Loucy (cell line): ENCODE data around the gene KRTAP1-3.

Source experiments
- H2AFZ ChIP-seq: fragments of 200-600 bp; sonication (generic); 2 replicates; pipeline ENCODE4 v1.6.0; 2016; ENCODE audit warnings: antibody characterized with exemption, mild to moderate bottlenecking, low read length, moderate library complexity
- H3F3A ChIP-seq: fragments of 200-600 bp; 2 replicates; pipeline ENCODE4 v1.6.0; 2016; ENCODE audit warnings: antibody characterized with exemption, low read depth, mild to moderate bottlenecking
- H3K27me3 ChIP-seq: fragments of 200-600 bp; sonication (generic); 2 replicates; pipeline ENCODE4 v1.6.1; 2014; ENCODE audit warnings: low read length, mild to moderate bottlenecking; ENCODE audit not compliant: insufficient read depth, poor library complexity, severe bottlenecking
- H3K36me3 ChIP-seq: fragments of 200-600 bp; sonication (generic); 2 replicates; pipeline ENCODE4 v1.6.1; 2016; ENCODE audit warnings: low read length; ENCODE audit not compliant: insufficient read depth
- H3K4me1 ChIP-seq: fragments of 200-600 bp; sonication (generic); 2 replicates; pipeline ENCODE4 v1.5.1; 2014; ENCODE audit warnings: low read length, mild to moderate bottlenecking; ENCODE audit not compliant: insufficient read depth, poor library complexity, severe bottlenecking
- H3K4me2 ChIP-seq: fragments of 200-600 bp; sonication (generic); 2 replicates; pipeline ENCODE4 v1.6.0; 2014; ENCODE audit warnings: antibody characterized with exemption, low read length, low read depth, mild to moderate bottlenecking; ENCODE audit not compliant: poor library complexity, severe bottlenecking
- H3K4me3 ChIP-seq: fragments of 200-600 bp; sonication (generic); 2 replicates; pipeline ENCODE4 v1.5.1; 2014; ENCODE audit warnings: low read length, mild to moderate bottlenecking, mixed read lengths; ENCODE audit not compliant: poor library complexity, severe bottlenecking
- H3K79me2 ChIP-seq: fragments of 200-600 bp; sonication (generic); 2 replicates; pipeline ENCODE4 v1.6.1; 2014; ENCODE audit warnings: low read length; ENCODE audit not compliant: insufficient read depth
- H3K9ac ChIP-seq: fragments of 200-600 bp; sonication (generic); 2 replicates; pipeline ENCODE4 v1.6.0; 2014; ENCODE audit warnings: mild to moderate bottlenecking, low read depth, low read length, moderate library complexity; ENCODE audit not compliant: poor library complexity, severe bottlenecking
- H3K9me2 ChIP-seq: fragments of 200-600 bp; sonication (generic); replicated peaks from 2 replicates; pipeline ENCODE4 v1.6.1; 2016; ENCODE audit warnings: low read depth, low read length, mixed read lengths
- H3K9me3 ChIP-seq: fragments of 200-600 bp; sonication (generic); 2 replicates; pipeline ENCODE4 v1.6.1; 2014; ENCODE audit warnings: mild to moderate bottlenecking, antibody characterized with exemption, low read length, low read depth; ENCODE audit not compliant: insufficient read depth
- H4K20me1 ChIP-seq: fragments of 200-600 bp; sonication (generic); 2 replicates; pipeline ENCODE4 v1.6.0; 2014; ENCODE audit warnings: antibody characterized with exemption, low read length, mild to moderate bottlenecking; ENCODE audit not compliant: insufficient read depth, poor library complexity, severe bottlenecking
- CTCF ChIP-seq: fragments of 200-600 bp; sonication (generic); conservative IDR thresholded peaks from 2 replicates; pipeline ENCODE4 v1.5.1; 2014; ENCODE audit warnings: mild to moderate bottlenecking, antibody characterized with exemption, low read length
- EZH2phosphoT487 ChIP-seq: fragments of 200-600 bp; IDR thresholded peaks from 2 replicates; pipeline ENCODE4 v1.6.1; 2018; ENCODE audit warnings: antibody characterized with exemption, mild to moderate bottlenecking, moderate library complexity, borderline replicate concordance

Gene KRTAP1-3

GRCh38 chr17:41029633-41030245, 4.9 kb downstream of the KRTAP1-3 start, which contains the start of gene KRTAP1-4:
TSS of gene KRTAP1-4 (minus strand) at chr17:41030195. CDS start at chr17:41030078, 117 bp downstream.
- Histone ChIP-seq H3K79me2 (no peaks in the 10 kb centered on the region), H3K4me2 (no peak within 1 kb of the TSS), H3K4me3 (no peak within 1 kb of the TSS), H3K9me3 (no peaks in the 10 kb centered on the region), H4K20me1 (no peaks in the 10 kb centered on the region), H3K9me2 (no peaks in the 10 kb centered on the region), H3K4me1 (no peaks in the 10 kb centered on the region), H3K9ac (no peak within 1 kb of the TSS), H2AFZ (no peak within 1 kb of the TSS), H3K36me3 (no peaks in the 10 kb centered on the region), H3K27me3 (no peaks in the 10 kb centered on the region), H3F3A (no peaks in the 10 kb centered on the region)
- no peak for TF ChIP-seq EZH2phosphoT487
- no peak for TF ChIP-seq CTCF

- Histone ChIP-seq H3K79me2 (no peaks in the 10 kb centered on the region), H3K4me3 (no peak within 1 kb of the TSS), H4K20me1 (no peaks in the 10 kb centered on the region), H3K4me1 (no peaks in the 10 kb centered on the region), H3K9ac (no peak within 1 kb of the TSS), H2AFZ (no peak within 1 kb of the TSS), H3K36me3 (no peaks in the 10 kb centered on the region), H3K4me2 (no peak within 1 kb of the TSS), H3K9me3 (no peaks in the 10 kb centered on the region), H3K9me2 (no peaks in the 10 kb centered on the region), H3F3A (no peaks in the 10 kb centered on the region), H3K27me3 (no peaks in the 10 kb centered on the region)
- TF ChIP-seq EZH2phosphoT487 (no peak), CTCF (no peak)
These were observed 7.8 kb downstream of the KRTAP1-3 start, which contains the start of gene KRTAP1-5 for GRCh38 chr17:41026715-41027471. TSS of gene KRTAP1-5 (minus strand) at chr17:41027208. CDS start at chr17:41027155, 53 bp downstream.

- Histone ChIP-seq H3K4me3 (no peak overlapping the region), H3K9ac (no peak overlapping the region), H3K4me1 (no peaks in the 10 kb centered on the region), H3K9me2 (no peaks in the 10 kb centered on the region), H3K27me3 (no peaks in the 10 kb centered on the region), H3F3A (no peaks in the 10 kb centered on the region), H2AFZ (no peak overlapping the region), H3K9me3 (no peaks in the 10 kb centered on the region), H3K36me3 (no peaks in the 10 kb centered on the region), H3K4me2 (no peak overlapping the region), H3K79me2 (no peaks in the 10 kb centered on the region), H4K20me1 (no peaks in the 10 kb centered on the region)
- TF ChIP-seq EZH2phosphoT487 = no peak
- no peak for TF ChIP-seq CTCF
These were observed 10.0 kb downstream of the KRTAP1-3 start for GRCh38 chr17:41024697-41025096.
